ENCODE measurements around the gene PCDHB2. TPM values are rescaled to one million over a fixed set of nuclear protein-coding genes. Genes with fewer than 3 reads are reported as not detected.
"Not testable (repeated sequence)": the region's sequence is repeated elsewhere in the genome, so short reads cannot be mapped to it uniquely, and the experiment has no call there.

The PCDHB2 gene
- total RNA-seq, 3 donors from 2014 or later = 3.8 to 10.8 (median 9.8) TPM

DNA sequence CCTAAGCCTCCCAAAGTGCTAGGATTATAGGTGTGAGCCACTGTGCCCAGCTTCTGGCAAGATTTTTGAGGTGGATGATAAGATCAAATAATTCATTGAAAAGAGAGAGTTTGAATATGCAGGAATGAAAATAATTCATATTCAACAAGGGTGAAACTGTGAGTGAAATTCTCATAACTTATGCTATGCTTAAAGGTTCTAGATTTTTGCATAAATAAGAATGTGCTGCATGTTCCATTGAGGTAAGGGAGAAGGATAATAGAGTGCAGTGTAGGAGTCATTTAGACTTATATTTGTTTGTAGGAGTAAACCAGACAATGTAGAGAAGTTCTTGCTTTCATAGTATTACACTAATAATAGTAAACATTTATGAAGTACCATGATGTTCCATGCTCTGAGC lies 12.2 kb upstream of the PCDHB2 start:
- TF ChIP-seq, protein P1, sequence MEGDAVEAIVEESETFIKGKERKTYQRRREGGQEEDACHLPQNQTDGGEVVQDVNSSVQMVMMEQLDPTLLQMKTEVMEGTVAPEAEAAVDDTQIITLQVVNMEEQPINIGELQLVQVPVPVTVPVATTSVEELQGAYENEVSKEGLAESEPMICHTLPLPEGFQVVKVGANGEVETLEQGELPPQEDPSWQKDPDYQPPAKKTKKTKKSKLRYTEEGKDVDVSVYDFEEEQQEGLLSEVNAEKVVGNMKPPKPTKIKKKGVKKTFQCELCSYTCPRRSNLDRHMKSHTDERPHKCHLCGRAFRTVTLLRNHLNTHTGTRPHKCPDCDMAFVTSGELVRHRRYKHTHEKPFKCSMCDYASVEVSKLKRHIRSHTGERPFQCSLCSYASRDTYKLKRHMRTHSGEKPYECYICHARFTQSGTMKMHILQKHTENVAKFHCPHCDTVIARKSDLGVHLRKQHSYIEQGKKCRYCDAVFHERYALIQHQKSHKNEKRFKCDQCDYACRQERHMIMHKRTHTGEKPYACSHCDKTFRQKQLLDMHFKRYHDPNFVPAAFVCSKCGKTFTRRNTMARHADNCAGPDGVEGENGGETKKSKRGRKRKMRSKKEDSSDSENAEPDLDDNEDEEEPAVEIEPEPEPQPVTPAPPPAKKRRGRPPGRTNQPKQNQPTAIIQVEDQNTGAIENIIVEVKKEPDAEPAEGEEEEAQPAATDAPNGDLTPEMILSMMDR (IDR thresholded peaks at IDR 0.05) = no peak
- TF ChIP-seq POLR2A (IDR thresholded peaks at IDR 0.05) (no peak), POLR2AphosphoS5 (IDR thresholded peaks at IDR 0.05) (no peak)
- intact Hi-C loops (cut with DNase I; ENCODE audit: low total_unique reads) = no loop called here
- Histone ChIP-seq H3K4me3 (no peak overlapping the region), H3K27me3 (peaks cover 0 to 8% of the 10 kb centered on the region in 2 donors), H3K27ac (no peak overlapping the region), H3K4me1 (no peaks in the 10 kb centered on the region), H3K9me3 (peaks cover 5 to 29% of the 10 kb centered on the region in 2 donors), H3K36me3 (no peaks in the 10 kb centered on the region)
- no peak for DNase-seq (ENCODE audit: low spot score in 2 of 2)

DNA sequence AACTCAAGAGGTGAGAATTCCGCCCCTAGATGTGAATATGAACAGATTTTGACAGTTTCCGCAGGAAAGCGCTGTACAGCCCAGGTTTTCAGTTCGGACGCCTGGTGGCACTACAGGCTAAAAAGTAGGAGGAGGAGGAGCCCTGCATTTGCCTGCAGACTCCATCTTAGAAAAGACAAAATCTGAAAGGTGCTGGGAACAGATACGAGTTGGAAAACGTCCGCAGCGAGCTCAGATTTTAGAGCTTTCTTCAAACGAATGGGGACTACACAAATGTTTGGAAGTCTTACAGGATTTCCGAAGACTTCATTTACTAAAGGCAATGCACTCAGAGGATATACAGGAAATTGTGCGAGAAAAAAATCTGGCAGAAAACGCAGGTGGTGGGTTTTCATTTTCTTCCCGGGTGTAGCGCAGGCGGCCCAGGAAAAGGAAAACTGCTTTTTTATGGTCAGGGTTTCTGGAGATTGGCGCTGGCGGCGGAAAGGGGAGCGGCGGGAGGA lies 9.9 kb upstream of the PCDHB2 start:
- no peak for TF ChIP-seq POLR2AphosphoS5 (IDR thresholded peaks at IDR 0.05)
- TF ChIP-seq, protein P1 (IDR thresholded peaks at IDR 0.05) = peak; percentile 14 to 66 (median 40)
- Histone ChIP-seq H3K27me3 (no peaks in the 10 kb centered on the region), H3K4me1 (no peaks in the 10 kb centered on the region), H3K36me3 (no peaks in the 10 kb centered on the region), H3K9me3 (peaks cover 5 to 36% of the 10 kb centered on the region in 2 donors), H3K4me3 (peak overlapping the region; percentile 27 to 58 (median 54)), H3K27ac (peak overlapping the region in 1 of 2 donors; percentile 64)
- DNase-seq (ENCODE audit: low spot score in 2 of 2) = peak; percentile 32 to 64
- intact Hi-C loops (cut with DNase I; ENCODE audit: low total_unique reads) = no loop called here

GRCh38 chr5:141095263-141095641 lies 837 bp downstream of the PCDHB2 start:
- no peak for DNase-seq (ENCODE audit: low spot score in 2 of 2)
- H3K9me3 ChIP-seq = peaks cover 33 to 69% of the 10 kb centered on the region in 2 donors
- no peak overlapping the region for H3K27ac ChIP-seq
- H3K36me3 ChIP-seq = no peaks in the 10 kb centered on the region
- intact Hi-C loops (cut with DNase I; ENCODE audit: low total_unique reads) = no loop called here
- TF ChIP-seq, protein P1 (IDR thresholded peaks at IDR 0.05) = no peak
- TF ChIP-seq POLR2A (IDR thresholded peaks at IDR 0.05) (no peak), POLR2AphosphoS5 (IDR thresholded peaks at IDR 0.05) (no peak)
- H3K4me1 ChIP-seq = no peaks in the 10 kb centered on the region
- peak overlapping the region in 2 of 3 donors; percentile 35 to 63 for H3K4me3 ChIP-seq
- no peaks in the 10 kb centered on the region for H3K27me3 ChIP-seq

DNA sequence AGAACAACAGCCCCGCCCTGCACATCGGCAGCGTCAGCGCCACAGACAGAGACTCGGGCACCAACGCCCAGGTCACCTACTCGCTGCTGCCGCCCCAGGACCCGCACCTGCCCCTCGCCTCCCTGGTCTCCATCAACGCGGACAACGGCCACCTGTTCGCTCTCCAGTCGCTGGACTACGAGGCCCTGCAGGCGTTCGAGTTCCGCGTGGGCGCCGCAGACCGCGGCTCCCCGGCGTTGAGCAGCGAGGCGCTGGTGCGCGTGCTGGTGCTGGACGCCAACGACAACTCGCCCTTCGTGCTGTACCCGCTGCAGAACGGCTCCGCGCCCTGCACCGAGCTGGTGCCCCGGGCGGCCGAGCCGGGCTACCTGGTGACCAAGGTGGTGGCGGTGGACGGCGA lies 1.8 kb downstream of the PCDHB2 start:
- H3K4me3 ChIP-seq; H3K27me3 ChIP-seq; H3K27ac ChIP-seq; DNase-seq (ENCODE audit: low spot score in 2 of 2); H3K4me1 ChIP-seq; H3K36me3 ChIP-seq; intact Hi-C loops (cut with DNase I; ENCODE audit: low total_unique reads): not testable (repeated sequence)
- H3K9me3 ChIP-seq = peaks cover 42 to 69% of the 10 kb centered on the region in 2 donors

- DNase-seq (ENCODE audit: low spot score in 2 of 2); H3K27me3 ChIP-seq; H3K36me3 ChIP-seq; H3K27ac ChIP-seq; intact Hi-C loops (cut with DNase I; ENCODE audit: low total_unique reads); H3K4me3 ChIP-seq; H3K4me1 ChIP-seq: not testable (repeated sequence)
- peaks cover 46 to 71% of the 10 kb centered on the region in 2 donors for H3K9me3 ChIP-seq
These were observed 2.2 kb downstream of the PCDHB2 start for GRCh38 chr5:141096586-141096985.

DNA sequence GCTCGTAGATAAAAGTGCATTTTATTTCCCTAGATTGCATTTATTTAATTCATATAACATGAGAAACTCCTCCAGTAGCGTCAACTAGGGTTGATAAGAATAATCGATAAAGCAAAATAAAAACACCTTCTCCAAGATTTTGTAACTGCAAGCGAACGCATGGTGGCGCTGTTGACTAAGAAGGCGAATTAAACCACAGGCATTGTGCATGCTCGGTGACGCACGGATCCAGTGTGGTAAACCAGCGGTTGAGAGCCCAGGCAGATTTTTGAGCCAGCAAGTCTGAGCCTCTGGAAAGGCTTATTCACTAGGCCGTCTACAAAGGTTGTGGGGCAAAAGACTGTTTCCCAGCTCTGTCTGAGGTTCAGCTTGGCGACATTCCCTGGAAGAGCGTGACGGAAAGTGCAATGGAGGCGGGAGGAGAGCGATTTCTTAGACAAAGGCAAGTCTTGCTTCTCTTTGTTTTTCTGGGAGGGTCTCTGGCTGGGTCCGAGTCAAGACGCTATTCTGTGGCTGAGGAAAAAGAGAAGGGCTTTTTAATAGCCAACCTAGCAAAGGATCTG lies 5.9 kb downstream of the PCDHB2 start, which contains the start of gene PCDHB3:
PCDHB3 (plus strand) TSS at position 231 of the 563 bp plus-strand sequence; CDS start at position 408, 177 bp downstream.
- peak within 1 kb of the TSS; percentile 27 to 54 (median 42) for H3K4me3 ChIP-seq
- no peaks in the 10 kb centered on the region for H3K27me3 ChIP-seq
- intact Hi-C loops (cut with DNase I; ENCODE audit: low total_unique reads) = no loop called here
- TF ChIP-seq POLR2AphosphoS5 (IDR thresholded peaks at IDR 0.05) = no peak
- no peak for TF ChIP-seq POLR2A (IDR thresholded peaks at IDR 0.05)
- TF ChIP-seq, protein P1 (IDR thresholded peaks at IDR 0.05) = peak in 1 of 3 donors; percentile 25
- H3K27ac ChIP-seq = peak within 1 kb of the TSS in 1 of 2 donors; percentile 25
- peaks cover 39 to 54% of the 10 kb centered on the region in 2 donors for H3K9me3 ChIP-seq
- no peaks in the 10 kb centered on the region for H3K36me3 ChIP-seq
- DNase-seq (ENCODE audit: low spot score in 2 of 2) = peak in 1 of 2 donors; percentile 34
- no peaks in the 10 kb centered on the region for H3K4me1 ChIP-seq

Data from breast epithelium (tissue), 4 donors.